Measurements from ENCODE around the gene SAMD11. TPM values are rescaled to one million over a fixed set of nuclear protein-coding genes. Genes with fewer than 3 reads are reported as not detected.

Gene SAMD11
- total RNA-seq, 2 donors from 2014 or later, result 0.12 to 0.17 TPM

DNA sequence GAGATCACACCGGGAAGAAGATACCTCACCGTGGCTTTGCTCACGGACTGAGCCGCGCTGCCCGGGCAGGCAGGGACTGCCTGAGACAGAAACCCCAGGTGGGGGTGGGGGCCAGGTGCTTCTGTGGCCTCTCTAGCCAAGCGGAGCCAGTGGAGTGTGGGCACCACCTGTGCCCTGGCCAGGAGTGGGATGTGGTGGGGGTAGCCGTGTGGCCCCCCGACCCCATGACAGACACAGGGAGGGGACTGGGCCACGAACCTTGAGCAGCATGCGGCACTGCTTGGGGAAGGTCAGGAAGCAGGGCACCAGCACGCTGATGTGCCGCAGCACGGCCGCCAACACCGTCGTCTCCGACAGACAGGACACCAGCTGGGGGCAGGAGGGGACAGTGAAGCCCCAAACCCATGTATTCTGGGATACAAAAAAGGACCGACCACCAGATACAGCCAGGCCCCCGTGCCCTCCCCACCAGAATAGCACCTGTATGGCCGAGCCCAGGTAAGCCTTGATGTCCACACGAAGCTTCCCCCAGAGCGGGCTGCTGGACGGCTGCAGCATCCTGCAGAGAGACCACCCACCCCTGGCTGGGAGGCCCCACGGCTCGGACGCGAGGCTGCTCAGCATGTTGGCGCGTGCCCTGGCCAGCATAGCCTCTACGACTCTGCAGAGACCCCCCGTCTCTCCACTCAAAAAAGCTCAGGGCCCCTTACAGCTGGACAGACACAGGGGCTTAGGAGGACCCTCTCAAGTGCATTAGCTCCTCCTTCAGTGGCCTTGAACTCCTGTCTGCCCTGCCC is 30.0 kb downstream of the SAMD11 start:
- Mint-ChIP-seq H3K36me3 (ENCODE audit: insufficient read depth in 2 of 2) (peaks cover 10 to 22% of the 10 kb centered on the region in 2 donors), H3K9me3 (no peaks in the 10 kb centered on the region), H3K27ac (no peak overlapping the region), H3K27me3 (ENCODE audit: low read depth) (no peaks in the 10 kb centered on the region), H3K4me1 (ENCODE audit: low read depth) (peaks cover 16% of the 10 kb centered on the region), H3K4me3 (no peak overlapping the region)
- DNase-seq (no peak), ATAC-seq (replicated peaks in 1 of 2) (no peak)

- H3K27ac Mint-ChIP-seq, result no peak overlapping the region
- H3K9me3 Mint-ChIP-seq, result no peaks in the 10 kb centered on the region
- H3K36me3 Mint-ChIP-seq (ENCODE audit: insufficient read depth in 2 of 2), result peaks cover 10 to 22% of the 10 kb centered on the region in 2 donors
- no peak for ATAC-seq (replicated peaks in 1 of 2)
- H3K4me1 Mint-ChIP-seq (ENCODE audit: low read depth), result peaks cover 16% of the 10 kb centered on the region
- H3K4me3 Mint-ChIP-seq, result no peak overlapping the region
- H3K27me3 Mint-ChIP-seq (ENCODE audit: low read depth), result no peaks in the 10 kb centered on the region
- DNase-seq, result no peak
These were observed 31.2 kb downstream of the SAMD11 start for GRCh38 chr1:954927-955326.

DNA sequence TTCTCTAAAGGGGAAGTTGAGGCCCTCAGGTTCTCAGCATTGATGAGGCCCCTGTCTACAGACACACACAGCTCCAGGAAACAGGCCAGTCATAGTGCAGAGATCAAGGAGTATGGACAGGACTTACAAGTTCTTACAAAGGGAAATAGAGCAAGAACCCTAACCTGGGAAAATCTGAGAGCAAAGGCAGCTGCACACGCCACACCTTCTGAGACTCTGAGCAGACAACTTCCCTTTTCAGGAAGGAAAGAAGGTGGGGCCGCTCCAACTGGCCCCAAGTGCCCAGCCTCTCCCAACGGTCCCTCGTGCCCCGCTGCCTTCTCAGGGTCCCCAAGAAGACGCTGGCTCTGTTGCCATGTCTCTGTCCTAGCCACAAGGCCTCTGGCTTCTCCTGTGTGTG is 31.8 kb downstream of the SAMD11 start:
- H3K27ac Mint-ChIP-seq, result no peak overlapping the region
- ATAC-seq (replicated peaks in 1 of 2), result no peak
- no peaks in the 10 kb centered on the region for H3K9me3 Mint-ChIP-seq
- DNase-seq, result no peak
- no peak overlapping the region for H3K4me3 Mint-ChIP-seq
- H3K27me3 Mint-ChIP-seq (ENCODE audit: low read depth), result no peaks in the 10 kb centered on the region
- peaks cover 16% of the 10 kb centered on the region for H3K4me1 Mint-ChIP-seq (ENCODE audit: low read depth)
- H3K36me3 Mint-ChIP-seq (ENCODE audit: insufficient read depth in 2 of 2), result peaks cover 6 to 22% of the 10 kb centered on the region in 2 donors

DNA sequence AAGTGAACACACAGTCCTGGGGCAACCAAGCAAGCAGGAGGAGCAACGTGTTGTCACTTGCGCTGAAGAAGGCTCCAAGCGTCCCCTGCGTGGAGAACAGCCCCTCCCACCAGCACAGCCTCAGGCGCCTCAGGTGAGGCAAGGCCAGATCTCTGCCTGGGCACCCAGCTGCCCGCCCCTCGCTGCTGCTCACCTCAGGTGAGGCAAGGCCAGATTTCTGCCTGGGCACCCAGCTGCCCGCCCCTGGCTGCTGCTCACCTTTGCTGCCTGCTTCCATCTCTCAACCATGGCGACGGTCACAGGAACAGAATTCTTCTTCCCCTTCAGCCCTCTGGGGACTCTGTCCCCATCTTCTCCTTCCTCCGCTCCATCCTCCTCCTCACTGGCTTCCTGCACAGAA is 32.9 kb downstream of the SAMD11 start:
- H3K27ac Mint-ChIP-seq, result no peak overlapping the region
- no peak overlapping the region for H3K4me3 Mint-ChIP-seq
- no peaks in the 10 kb centered on the region for H3K9me3 Mint-ChIP-seq
- no peaks in the 10 kb centered on the region for H3K27me3 Mint-ChIP-seq (ENCODE audit: low read depth)
- ATAC-seq (replicated peaks in 1 of 2) (no peak), DNase-seq (no peak)
- H3K4me1 Mint-ChIP-seq (ENCODE audit: low read depth), result peaks cover 16% of the 10 kb centered on the region
- peaks cover 4 to 13% of the 10 kb centered on the region in 2 donors for H3K36me3 Mint-ChIP-seq (ENCODE audit: insufficient read depth in 2 of 2)

DNA sequence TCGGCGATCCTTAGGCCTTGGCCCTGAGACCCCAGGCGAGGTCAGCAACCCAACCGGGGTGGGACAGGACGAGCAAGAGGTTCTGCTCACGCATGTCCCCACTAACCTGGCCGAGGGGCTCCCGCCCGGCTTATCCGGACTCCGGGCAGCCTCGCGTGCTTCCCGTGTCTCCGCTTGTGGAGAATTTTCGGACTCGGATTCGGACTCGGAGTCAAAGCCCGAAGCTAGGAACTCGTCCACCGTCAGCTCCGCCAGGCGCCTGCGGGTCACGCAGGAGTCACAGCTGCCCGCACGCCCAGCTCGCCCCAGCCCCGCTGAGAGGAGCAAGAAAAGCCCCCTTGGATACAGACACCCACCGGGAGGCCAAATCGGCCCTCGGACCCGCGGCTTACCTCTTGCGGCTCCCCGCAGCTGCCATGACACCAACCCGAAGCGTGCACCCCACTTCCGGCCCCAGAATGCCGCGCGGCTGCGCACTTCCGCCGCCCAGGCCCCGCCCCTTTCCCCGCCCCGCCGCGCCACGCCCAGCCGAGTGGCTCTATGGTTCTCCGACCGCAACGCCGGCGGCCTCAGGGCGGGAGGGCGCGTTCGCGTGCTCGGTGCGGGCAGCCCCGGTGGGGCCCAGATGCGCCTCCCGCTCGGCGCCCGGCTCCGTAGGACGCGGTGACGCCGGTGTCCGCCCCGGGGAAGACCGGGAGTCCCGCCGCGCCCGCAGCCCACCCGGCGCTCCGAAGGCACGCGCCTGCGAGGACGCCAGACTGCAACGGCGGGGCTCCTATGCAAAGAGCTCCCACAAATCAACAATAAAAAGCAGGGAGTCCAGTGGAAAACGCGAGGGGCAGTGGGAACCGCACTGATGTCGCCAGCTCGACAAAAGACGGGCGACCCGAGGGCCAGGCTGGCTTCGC is 35.4 kb downstream of the SAMD11 start, which contains the start of gene NOC2L:
NOC2L (minus strand) TSS at position 434 of the 908 bp plus-strand sequence; CDS start at position 418, 16 bp downstream.
- H3K4me3 Mint-ChIP-seq, result peak within 1 kb of the TSS; percentile 86 to 98
- ATAC-seq (replicated peaks in 1 of 2), result peak; percentile 87 to 89
- no peaks in the 10 kb centered on the region for H3K9me3 Mint-ChIP-seq
- H3K4me1 Mint-ChIP-seq (ENCODE audit: low read depth), result peaks cover 16% of the 10 kb centered on the region
- peaks cover 4 to 13% of the 10 kb centered on the region in 2 donors for H3K36me3 Mint-ChIP-seq (ENCODE audit: insufficient read depth in 2 of 2)
- peak; percentile 93 to 97 for DNase-seq
- H3K27ac Mint-ChIP-seq, result peak within 1 kb of the TSS; percentile 79
- no peaks in the 10 kb centered on the region for H3K27me3 Mint-ChIP-seq (ENCODE audit: low read depth)

GRCh38 chr1:959731-960362 is 36.1 kb downstream of the SAMD11 start:
- peak overlapping the region; percentile 86 to 98 for H3K4me3 Mint-ChIP-seq
- no peaks in the 10 kb centered on the region for H3K27me3 Mint-ChIP-seq (ENCODE audit: low read depth)
- DNase-seq, result no peak
- ATAC-seq (replicated peaks in 1 of 2), result peak; percentile 21 to 26
- no peaks in the 10 kb centered on the region for H3K9me3 Mint-ChIP-seq
- peaks cover 16% of the 10 kb centered on the region for H3K4me1 Mint-ChIP-seq (ENCODE audit: low read depth)
- H3K36me3 Mint-ChIP-seq (ENCODE audit: insufficient read depth in 2 of 2), result peaks cover 4 to 9% of the 10 kb centered on the region in 2 donors
- no peak overlapping the region for H3K27ac Mint-ChIP-seq

- peak; percentile 63 to 68 for ATAC-seq (replicated peaks in 1 of 2)
- peak; percentile 89 to 91 for DNase-seq
- Mint-ChIP-seq H3K4me1 (ENCODE audit: low read depth) (peaks cover 18% of the 10 kb centered on the region), H3K4me3 (peak within 1 kb of the TSS; percentile 86 to 98), H3K27ac (no peak within 1 kb of the TSS), H3K9me3 (no peaks in the 10 kb centered on the region), H3K36me3 (ENCODE audit: insufficient read depth in 2 of 2) (peaks cover 2 to 3% of the 10 kb centered on the region in 2 donors), H3K27me3 (ENCODE audit: low read depth) (no peaks in the 10 kb centered on the region)
These were observed 36.8 kb downstream of the SAMD11 start, which contains the start of gene KLHL17 for GRCh38 chr1:960363-961131. Gene KLHL17 (plus strand): TSS chr1:960584. CDS start chr1:960694, 110 bp downstream.

DNA sequence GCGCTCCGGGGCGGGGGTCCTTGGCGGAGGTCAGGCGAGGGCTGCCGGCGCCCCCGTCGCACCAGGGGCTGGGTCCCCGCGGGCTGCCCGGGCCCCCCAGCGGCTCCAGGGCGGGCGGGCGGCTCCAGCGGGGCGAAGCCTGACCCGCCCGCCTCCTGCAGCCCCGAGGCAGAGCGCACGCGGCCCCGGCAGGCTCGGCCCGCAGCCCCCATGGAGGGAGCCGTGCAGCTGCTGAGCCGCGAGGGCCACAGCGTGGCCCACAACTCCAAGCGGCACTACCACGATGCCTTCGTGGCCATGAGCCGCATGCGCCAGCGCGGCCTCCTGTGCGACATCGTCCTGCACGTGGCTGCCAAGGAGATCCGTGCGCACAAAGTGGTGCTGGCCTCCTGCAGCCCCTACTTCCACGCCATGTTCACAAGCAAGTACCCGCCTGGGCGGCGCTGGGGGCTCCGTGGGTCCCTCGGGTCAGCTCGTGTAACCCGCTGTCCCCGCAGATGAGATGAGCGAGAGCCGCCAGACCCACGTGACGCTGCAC is 37.5 kb downstream of the SAMD11 start:
- Mint-ChIP-seq H3K27me3 (ENCODE audit: low read depth) (no peaks in the 10 kb centered on the region), H3K27ac (no peak overlapping the region), H3K4me1 (ENCODE audit: low read depth) (peaks cover 23% of the 10 kb centered on the region), H3K9me3 (no peaks in the 10 kb centered on the region), H3K4me3 (peak overlapping the region; percentile 34 to 71), H3K36me3 (ENCODE audit: insufficient read depth in 2 of 2) (peaks cover 2 to 3% of the 10 kb centered on the region in 2 donors)
- DNase-seq (no peak), ATAC-seq (replicated peaks in 1 of 2) (no peak)

DNA sequence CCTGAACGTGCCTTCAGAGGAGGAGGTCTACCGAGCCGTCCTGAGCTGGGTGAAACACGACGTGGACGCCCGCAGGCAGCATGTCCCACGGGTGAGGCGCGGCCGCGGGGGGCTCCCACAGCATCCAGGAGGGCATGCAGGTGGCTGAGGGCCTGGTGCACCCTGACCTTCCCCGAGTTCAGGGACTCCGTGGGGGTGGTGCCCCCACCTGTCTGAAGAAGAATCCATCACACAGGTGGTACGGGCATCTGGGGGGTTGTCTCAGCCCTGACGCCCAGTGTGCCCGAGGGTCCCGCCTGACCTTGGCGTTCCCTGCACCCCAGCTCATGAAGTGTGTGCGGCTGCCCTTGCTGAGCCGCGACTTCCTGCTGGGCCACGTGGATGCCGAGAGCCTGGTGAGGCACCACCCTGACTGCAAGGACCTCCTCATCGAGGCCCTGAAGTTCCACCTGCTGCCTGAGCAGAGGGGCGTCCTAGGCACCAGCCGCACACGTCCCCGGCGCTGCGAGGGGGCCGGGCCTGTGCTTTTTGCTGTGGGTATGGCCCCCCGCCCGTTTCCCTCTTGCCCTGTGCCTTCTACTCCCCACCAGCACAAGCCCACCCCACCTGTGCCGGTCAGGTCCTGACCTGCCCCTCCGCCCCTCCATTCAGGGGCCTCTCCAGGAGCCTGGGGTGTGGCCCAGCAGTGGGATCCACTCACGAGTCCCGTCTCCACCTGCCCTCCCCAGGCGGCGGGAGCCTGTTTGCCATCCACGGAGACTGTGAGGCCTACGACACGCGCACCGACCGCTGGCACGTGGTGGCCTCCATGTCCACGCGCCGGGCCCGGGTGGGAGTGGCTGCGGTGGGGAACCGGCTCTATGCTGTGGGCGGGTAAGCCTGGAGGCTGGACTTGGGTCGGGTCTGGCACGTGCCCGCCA is 38.9 kb downstream of the SAMD11 start:
- peak overlapping the region in 1 of 2 donors; percentile 71 for H3K4me3 Mint-ChIP-seq
- ATAC-seq (replicated peaks in 1 of 2) (no peak), DNase-seq (no peak)
- no peaks in the 10 kb centered on the region for H3K9me3 Mint-ChIP-seq
- no peaks in the 10 kb centered on the region for H3K27me3 Mint-ChIP-seq (ENCODE audit: low read depth)
- peaks cover 18% of the 10 kb centered on the region for H3K4me1 Mint-ChIP-seq (ENCODE audit: low read depth)
- peaks cover 2 to 3% of the 10 kb centered on the region in 2 donors for H3K36me3 Mint-ChIP-seq (ENCODE audit: insufficient read depth in 2 of 2)
- H3K27ac Mint-ChIP-seq, result no peak overlapping the region

DNA sequence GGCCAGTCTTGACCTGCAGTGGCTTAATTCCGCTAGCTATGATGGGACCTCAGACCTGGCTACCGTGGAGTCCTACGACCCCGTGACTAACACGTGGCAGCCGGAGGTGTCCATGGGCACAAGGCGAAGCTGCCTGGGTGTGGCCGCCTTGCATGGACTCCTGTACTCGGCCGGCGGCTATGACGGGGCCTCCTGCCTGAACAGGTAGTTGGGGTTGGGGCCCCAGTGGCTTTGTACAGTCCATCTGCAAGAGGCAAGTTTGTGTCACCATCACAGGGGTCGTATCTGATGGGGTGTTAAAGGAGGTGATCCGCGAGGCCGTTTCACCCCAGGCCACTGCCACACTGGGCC is 39.6 kb downstream of the SAMD11 start:
- ATAC-seq (replicated peaks in 1 of 2) (no peak), DNase-seq (no peak)
- Mint-ChIP-seq H3K4me1 (ENCODE audit: low read depth) (peaks cover 11% of the 10 kb centered on the region), H3K9me3 (no peaks in the 10 kb centered on the region), H3K36me3 (ENCODE audit: insufficient read depth in 2 of 2) (peaks cover 2 to 3% of the 10 kb centered on the region in 2 donors), H3K27me3 (ENCODE audit: low read depth) (peaks cover 4% of the 10 kb centered on the region), H3K4me3 (no peak overlapping the region), H3K27ac (no peak overlapping the region)

DNA sequence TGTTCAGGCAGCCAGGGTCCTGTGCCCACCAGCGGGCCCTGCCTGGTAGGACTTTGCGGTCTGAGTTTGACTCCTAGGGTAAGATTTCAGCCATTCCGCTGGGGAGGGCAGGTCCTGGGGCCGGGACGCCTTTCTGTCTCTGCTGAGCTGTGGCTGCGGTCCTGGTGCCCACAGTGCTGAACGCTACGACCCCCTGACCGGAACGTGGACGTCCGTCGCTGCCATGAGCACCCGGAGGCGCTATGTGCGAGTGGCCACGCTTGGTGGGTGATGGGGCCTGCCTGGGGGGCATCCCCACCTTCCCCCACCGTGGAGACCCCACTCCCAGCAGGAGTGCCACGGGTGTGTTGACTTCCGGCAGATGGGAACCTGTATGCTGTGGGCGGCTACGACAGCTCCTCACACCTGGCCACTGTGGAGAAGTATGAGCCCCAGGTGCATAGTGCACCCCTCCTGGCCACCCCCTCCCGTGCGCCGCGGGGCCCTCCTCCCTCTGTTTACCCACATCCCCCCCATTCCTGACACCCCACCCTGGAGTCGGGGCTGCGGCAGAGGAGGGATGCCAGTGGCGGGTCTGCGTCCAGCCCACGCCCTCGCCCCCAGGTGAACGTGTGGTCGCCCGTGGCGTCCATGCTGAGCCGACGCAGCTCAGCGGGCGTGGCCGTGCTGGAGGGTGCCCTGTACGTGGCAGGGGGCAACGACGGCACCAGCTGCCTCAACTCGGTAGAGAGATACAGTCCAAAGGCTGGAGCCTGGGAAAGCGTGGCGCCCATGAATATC is 40.2 kb downstream of the SAMD11 start:
- Mint-ChIP-seq H3K4me3 (peak overlapping the region in 1 of 2 donors; percentile 32), H3K4me1 (ENCODE audit: low read depth) (peaks cover 7% of the 10 kb centered on the region), H3K27me3 (ENCODE audit: low read depth) (peaks cover 9% of the 10 kb centered on the region), H3K9me3 (no peaks in the 10 kb centered on the region), H3K36me3 (ENCODE audit: insufficient read depth in 2 of 2) (peaks cover 0 to 2% of the 10 kb centered on the region in 2 donors), H3K27ac (no peak overlapping the region)
- no peak for ATAC-seq (replicated peaks in 1 of 2)
- no peak for DNase-seq

Data from activated T-cell treated with anti-CD3 and anti-CD28 coated beads, Interleukin-2, amount 50 U/mL, for 72 hours (primary cell).